ENCODE results near the gene ZNF70.
A peak's percentile ranks its signal among the peaks of the same experiment; 100 is the strongest.

Gene ZNF70

GRCh38 chr22:23779083-23779482 lies 28.2 kb upstream of the ZNF70 start:
- DNase-seq (ENCODE audit: low spot score), result peak; percentile 50

- DNase-seq (ENCODE audit: low spot score), result no peak
These were observed 27.6 kb upstream of the ZNF70 start for GRCh38 chr22:23778577-23778900.

DNA sequence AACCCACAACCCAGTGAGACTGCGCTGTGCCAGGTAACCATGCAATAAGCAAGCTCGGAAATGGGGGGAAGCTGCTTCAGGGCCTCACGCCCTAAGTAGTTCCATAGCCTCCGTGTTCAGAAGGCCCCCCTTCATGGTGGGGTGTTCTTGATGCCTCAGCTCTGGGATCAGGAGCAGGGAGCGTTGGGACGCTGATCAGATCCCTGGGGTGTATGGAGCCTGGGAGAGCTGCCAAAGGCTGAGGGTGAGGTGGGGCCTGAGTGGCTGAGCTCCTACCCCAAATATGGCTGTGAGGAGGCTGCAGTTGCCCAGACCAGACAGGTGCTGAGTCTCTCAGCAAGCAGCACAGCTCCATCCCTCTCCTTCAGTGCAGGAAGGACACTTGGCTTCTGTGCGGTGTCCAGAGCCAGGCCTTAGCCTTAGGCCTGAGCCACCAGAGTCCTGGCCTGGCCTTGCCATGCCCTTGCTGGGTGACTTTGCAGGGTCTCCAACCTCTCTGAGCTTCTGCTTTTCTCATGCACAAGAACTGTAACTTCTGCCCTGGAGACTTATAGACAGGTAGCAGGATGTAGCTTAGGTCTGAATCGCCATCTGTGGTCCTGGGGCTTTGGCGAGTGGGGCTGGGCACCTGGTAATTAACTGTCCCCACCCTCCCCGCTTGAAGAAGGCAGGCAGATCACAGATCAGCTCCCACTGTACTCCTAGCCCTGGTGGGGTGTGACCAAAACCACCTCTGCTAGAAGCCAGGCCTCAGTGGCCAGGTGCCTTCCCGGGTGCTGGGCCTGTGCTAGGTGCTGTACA lies 27.1 kb upstream of the ZNF70 start:
- peak; percentile 60 for DNase-seq (ENCODE audit: low spot score)

DNA sequence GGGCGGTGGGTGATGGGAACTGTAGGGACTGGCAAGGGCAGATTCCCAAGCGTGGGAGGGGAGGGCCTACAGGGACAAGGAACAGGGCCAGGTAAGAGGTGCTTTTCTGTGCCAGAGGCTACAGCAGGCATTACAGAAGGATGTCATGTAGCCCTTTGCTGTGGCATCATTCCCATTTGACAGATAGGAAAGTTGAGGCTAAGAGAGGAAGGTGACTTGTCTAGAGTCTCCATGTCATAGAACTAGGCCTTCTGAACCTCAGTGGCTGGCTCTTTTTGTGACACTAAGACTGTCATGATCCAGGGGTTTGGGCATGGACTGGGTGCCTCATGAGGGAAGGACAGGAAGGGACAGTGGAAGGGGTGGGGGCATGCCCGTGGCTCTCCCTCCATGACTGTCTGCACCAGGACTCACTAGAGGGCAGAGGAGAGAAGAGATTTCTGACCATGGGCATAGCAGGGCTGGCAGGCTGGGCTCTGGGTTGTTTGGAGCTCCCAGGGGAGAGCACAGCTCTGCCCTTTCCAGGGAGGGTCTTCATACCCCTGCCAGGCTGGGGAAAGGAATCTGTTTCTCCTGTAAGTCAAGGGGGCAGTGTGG lies 25.0 kb upstream of the ZNF70 start:
- DNase-seq (ENCODE audit: low spot score), result peak; percentile 42

GRCh38 chr22:23774922-23775436 lies 24.1 kb upstream of the ZNF70 start:
- DNase-seq (ENCODE audit: low spot score), result peak; percentile 62

GRCh38 chr22:23774114-23774921 lies 23.4 kb upstream of the ZNF70 start:
- peak; percentile 46 for DNase-seq (ENCODE audit: low spot score)

DNA sequence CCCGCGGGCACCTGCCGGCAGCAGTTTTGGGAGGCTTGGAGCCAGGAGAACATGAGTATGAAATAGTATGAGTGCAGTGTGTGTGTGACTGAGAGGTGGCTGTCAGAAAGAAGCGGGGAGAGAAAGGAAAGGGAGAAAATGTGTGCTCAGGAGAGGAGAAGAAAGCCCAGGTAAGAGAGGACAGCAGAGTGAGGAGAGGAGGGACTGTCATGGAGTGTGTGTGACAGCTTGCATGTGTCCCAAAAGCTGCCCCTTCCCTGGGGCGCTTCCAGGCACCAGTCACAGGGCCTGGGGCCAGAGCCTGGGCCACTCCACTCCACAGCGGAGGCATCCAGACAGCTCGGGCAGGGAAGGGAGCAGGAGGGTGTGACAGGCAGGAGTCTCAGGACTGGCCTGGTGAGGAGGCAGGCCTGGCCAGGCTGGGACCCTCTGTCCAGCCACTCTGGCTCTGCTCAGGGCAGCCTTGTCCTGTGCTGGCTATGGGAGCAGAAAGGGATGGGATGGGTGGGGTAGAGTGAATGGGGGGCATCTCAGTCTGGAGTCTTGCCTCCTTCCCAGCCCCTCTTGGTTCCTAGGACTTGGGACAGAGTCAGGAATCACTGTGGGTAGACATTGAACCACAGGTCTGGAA lies 22.7 kb upstream of the ZNF70 start:
- peak; percentile 58 for DNase-seq (ENCODE audit: low spot score)

DNA sequence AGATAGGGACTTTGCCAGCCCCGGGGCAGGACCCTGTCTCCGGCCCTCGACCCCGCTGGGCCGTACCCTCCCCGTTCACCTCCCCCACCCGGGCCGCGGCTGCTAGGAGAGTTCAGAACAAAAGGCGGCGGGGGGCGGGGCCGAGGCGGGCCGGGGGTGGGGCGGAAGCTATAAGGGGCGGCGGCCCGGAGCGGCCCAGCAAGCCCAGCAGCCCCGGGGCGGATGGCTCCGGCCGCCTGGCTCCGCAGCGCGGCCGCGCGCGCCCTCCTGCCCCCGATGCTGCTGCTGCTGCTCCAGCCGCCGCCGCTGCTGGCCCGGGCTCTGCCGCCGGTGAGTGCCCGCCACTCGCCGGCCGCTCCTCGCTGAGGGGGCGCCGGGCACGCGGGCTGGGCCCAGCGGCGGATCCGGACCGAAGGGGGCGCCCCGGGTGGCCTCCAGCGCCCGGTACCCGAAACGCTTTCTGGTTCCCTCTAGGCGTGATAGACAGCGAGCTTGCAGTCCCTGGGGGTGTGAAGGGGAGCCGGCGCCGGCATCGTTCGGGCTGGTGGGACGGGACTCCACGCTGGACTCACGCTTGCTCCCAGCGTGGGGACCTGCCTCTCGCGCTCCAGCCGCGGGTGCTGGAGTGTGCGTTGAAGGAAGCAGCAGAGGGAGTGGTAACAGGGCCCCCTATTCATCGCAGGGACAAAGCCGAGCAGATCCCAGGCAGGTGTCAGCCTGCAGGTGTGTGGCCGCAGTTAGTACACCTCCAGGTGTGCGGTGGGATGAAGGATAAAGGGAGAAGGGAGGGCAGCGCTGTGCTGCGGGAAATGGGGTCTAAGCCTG lies 21.9 kb upstream of the ZNF70 start, which contains the start of gene MMP11:
TSS of gene MMP11 (plus strand) at position 201 of the 825 bp plus-strand sequence. CDS start at position 223, 22 bp downstream.
- peak; percentile 79 for DNase-seq (ENCODE audit: low spot score)

- DNase-seq (ENCODE audit: low spot score), result no peak
These were observed 21.4 kb upstream of the ZNF70 start for GRCh38 chr22:23772315-23772648.

GRCh38 chr22:23769321-23769965 lies 18.5 kb upstream of the ZNF70 start:
- DNase-seq (ENCODE audit: low spot score), result peak; percentile 61

DNA sequence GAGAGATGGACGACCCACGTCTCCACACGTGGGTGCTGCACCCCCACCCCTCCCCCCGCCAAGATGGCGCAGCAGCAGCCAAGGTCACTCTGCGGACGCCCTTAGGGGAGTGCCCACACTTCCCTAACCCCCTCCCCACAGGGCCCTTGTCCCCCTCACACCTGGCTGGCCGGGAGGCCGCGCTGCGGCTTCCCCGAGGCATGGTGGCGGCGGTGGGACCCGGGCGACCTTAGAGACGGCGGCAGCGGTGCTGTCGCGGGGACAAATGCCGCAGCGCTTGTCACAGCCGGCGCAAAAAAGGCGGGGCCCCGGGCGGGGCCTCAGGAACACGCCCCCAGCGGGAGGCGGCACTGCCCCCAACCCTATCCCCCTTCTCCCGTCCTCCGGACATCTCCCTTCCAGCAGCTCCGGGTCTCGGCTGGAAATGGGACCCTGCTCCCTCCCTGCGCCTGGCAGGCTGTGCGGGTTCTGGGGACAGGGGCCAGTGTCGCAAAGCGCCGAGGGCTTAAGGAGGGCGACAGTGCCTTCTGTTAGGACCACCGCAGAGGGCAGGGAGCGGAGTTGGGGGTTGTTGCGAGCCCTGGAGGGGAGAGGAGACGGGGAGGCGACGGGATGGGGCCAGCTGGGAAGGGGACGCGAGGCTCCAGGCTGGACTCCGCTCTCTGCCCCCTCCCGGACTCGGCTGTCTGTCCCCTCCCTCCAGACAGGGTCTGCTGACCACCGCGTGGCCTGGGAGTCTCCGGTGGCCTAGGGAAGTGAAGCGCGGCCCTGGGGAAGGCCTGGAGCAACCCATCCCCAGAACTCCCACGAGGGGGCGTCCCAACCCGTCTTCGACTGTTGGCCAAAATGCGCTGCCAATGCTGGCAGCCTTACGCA lies 17.0 kb upstream of the ZNF70 start, which contains the start of gene CHCHD10:
TSS of gene CHCHD10 (minus strand) at position 300 of the 876 bp plus-strand sequence. CDS start at position 202, 98 bp downstream.
- peak; percentile 87 for DNase-seq (ENCODE audit: low spot score)

DNA sequence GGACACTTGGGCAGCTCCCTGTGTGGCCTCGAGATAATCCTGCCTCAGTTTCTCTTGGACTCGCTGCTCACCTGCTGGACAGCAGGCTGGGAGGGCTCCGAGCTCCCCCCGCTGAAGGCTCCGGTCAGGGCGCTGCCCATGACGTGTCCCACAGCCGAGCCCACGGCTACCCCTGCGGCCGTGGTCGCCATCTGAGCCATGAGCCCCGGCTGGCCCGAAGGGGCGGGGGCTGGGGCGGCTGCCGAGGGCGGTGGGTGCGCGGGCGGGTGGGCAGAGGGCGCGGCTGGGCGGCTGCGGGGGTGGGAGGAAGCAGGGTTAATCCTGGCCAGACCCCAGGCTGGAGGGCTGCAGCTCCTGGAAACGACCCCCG lies 16.4 kb upstream of the ZNF70 start:
- DNase-seq (ENCODE audit: low spot score), result no peak

DNA sequence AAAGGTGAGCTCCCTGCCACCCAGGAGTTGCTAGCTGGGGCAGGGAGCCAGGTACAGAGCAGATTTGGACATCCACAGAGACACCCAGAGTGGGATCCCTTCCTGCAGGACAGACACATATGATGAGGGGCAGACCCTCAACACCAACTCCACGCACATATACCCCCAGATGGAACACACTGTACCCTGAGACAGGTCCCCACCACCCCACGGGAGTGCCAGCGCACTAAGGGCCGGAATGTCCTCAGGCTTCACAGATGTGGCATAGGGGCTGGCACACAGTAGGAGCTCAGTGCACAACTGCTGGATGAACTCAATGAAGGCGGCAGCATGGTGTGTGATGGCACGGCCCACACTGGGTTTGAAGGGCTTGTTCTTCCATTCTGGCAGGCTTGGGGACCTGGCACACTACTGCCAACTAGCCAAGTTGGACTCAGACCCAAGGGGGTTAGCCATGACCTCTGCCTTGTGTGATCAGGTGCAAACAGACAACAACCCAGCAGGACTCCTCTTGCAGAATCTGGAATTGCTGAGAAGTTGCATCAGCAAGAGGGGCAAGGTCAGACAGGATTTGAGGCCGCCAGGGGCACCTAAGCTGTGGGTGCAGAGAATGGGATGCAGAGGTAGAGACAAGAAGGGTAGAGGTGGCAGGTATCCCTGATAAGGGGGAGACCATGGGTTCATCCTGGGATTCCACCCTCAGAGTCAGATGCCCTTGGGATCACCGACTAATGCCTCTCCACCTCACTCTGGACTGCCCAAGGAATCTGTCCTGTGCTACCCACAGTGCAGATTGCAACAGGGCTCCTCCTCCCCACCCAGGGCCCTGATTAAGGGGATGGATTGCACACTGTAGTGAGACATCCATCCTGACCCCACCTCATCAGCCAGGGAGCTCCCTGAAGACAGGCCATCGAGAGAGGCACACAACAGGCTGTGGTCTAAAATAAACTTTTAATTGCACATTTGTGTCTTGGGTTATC lies 14.3 kb upstream of the ZNF70 start:
- DNase-seq (ENCODE audit: low spot score), result peak; percentile 57

DNA sequence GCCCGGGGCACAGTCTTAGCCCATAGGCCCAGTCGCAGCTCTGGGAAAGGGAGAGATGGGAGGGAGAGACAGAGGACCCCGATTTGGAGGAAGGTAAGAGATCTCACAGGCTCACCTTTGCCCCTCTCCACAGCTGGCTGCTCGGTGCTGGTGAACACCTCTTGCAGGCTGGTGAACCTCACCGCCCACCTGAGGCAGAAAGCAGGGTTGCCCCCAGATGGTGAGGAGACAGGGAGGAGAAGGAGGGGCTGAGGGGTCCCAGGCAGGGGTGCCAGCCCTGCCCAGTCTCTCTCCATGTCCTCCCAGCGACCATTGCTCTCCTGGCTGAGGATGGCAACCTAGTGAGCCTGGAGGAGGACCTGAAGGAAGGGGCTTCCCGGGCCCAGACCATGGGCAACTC lies 13.0 kb upstream of the ZNF70 start:
- peak; percentile 59 for DNase-seq (ENCODE audit: low spot score)

DNA sequence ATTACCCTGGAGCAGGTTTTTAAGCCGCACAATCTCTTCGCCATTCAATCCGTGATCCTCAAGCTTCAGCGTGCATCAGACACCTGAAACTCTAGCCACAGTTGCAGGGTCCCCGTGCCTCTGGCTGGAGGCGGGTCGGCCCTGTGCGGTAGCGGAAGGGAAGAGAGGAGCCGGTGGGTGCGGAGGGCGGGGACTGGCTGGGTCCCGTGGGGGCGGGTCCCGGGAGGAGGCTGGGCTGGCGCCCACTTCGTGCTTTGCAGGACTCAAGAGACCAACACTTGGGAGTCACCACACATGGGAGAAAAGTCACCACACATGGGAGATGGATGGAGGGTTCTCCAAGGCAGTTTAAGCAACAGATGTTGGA lies 12.7 kb upstream of the ZNF70 start:
- DNase-seq (ENCODE audit: low spot score), result no peak

DNA sequence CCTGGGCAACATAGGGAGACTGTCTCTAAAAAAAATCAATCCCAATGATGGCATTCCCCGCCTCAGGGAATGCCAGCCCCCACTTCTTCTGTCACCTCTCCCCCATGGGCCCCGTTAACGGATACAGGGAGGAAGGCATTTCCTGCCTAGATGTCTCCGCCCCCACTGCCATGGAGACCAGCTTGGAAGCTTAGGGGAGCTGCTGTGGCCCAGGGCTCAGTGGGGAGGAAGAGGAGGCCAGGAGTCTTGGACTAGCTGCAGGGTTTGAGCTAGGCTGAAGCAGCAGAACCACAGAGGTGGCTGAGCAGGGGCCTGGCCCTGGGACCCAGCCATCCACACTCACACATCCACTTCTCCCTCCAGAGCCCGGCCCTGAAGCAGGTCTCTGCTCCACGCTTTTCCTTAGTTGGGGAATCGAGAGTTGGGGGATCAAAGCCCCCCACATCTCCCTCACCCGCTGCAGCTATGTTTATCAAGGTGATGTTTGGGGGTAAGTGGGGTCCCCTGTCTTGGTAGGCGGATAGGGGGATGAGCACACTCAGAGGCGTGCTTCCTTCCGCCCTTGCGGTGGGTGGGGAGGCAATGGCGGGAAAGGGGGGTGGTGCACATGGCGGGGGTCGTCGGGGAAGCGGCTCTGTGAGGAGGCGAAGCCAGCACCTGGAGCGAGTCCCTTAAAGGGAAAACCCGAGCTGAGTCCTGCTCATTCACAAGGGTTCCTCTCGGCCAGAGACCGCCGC lies 12.1 kb upstream of the ZNF70 start, which contains the start of gene C22orf15:
TSS of gene C22orf15 (plus strand) at position 149 of the 737 bp plus-strand sequence. CDS start at position 466, 317 bp downstream.
- peak; percentile 66 for DNase-seq (ENCODE audit: low spot score)

DNA sequence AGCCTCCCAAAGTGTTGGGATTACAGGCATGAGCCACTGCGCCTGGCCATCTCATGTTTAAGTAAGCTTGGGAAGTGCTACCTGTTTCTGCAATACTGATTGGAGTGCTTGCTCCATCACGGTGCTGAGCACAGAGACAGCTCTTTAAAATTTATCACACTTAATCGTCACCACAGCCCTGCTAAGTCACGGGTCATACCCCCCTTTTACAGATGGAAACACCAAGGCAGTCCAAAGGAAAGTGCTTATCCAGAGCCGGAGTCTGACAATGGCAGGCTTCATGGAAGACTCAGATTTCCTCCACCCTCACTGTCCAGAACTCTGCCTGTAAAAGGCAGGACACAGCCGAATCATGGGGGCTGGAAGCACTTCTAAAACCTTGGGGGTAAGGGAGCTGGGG lies 9.1 kb upstream of the ZNF70 start:
- no peak for DNase-seq (ENCODE audit: low spot score)

GRCh38 chr22:23759566-23759965 lies 8.7 kb upstream of the ZNF70 start:
- no peak for DNase-seq (ENCODE audit: low spot score)

Data from left forelimb (tissue), 1 donor.